Measurements from ENCODE around the gene RBBP6. TPM values are rescaled to one million over a fixed set of nuclear protein-coding genes. Genes with fewer than 3 reads are reported as not detected.
"Not testable (repeated sequence)": the region's sequence is repeated elsewhere in the genome, so short reads cannot be mapped to it uniquely, and the experiment has no call there.

The RBBP6 gene
- total RNA-seq, 1 experiment from 2014 or later, result 54.8 TPM

DNA sequence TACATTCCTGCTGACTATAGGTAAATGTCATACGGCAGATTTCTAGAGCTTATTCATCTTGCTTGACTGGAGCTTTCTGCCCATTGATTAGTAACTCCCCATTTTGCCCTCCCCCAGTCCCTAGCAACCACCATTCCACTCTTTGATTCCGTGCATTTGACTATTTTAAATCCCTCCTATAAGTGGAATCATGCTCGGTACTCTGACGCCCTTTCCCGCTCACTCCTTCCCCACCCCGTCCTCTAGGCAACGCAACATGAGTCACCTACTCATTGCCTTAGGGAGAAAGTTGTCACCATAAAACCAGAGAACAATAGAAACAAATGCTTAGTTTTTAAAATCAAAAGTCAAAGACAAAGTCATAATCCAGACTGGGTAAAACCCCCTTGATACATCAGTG is 45.5 kb upstream of the RBBP6 start:
- no peak overlapping the region for H2AFZ ChIP-seq (ENCODE audit: low read length)
- TF ChIP-seq, protein P1, sequence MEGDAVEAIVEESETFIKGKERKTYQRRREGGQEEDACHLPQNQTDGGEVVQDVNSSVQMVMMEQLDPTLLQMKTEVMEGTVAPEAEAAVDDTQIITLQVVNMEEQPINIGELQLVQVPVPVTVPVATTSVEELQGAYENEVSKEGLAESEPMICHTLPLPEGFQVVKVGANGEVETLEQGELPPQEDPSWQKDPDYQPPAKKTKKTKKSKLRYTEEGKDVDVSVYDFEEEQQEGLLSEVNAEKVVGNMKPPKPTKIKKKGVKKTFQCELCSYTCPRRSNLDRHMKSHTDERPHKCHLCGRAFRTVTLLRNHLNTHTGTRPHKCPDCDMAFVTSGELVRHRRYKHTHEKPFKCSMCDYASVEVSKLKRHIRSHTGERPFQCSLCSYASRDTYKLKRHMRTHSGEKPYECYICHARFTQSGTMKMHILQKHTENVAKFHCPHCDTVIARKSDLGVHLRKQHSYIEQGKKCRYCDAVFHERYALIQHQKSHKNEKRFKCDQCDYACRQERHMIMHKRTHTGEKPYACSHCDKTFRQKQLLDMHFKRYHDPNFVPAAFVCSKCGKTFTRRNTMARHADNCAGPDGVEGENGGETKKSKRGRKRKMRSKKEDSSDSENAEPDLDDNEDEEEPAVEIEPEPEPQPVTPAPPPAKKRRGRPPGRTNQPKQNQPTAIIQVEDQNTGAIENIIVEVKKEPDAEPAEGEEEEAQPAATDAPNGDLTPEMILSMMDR (conservative IDR thresholded peaks at IDR 0.05), result no peak
- H3K36me3 Mint-ChIP-seq (ENCODE audit: insufficient read depth in 1 of 3, low read depth in 3 of 3), result no peaks in the 10 kb centered on the region; a peak in 1 of 7 replicates
- H3K27me3 Mint-ChIP-seq (ENCODE audit: low read depth), result peaks cover 55% of the 10 kb centered on the region
- no peak overlapping the region for H2BK20ac ChIP-seq (ENCODE audit: low read depth, low read length, poor library complexity, severe bottlenecking)
- peaks cover 7% of the 10 kb centered on the region in 2 experiments for H3K4me1 Mint-ChIP-seq
- no peak overlapping the region for H4K8ac ChIP-seq (replicated peaks; ENCODE audit: insufficient read length, low read depth, low read length)
- no peak overlapping the region for H3K18ac ChIP-seq (ENCODE audit: insufficient read length, low read depth, low read length)
- H2BK15ac ChIP-seq (ENCODE audit: low read depth, low read length), result no peak overlapping the region
- no peak overlapping the region for H3K4ac ChIP-seq (ENCODE audit: low read depth, low read length)
- no CpG with 5 or more reads among the region's 7 CpGs for WGBS (ENCODE audit: extremely low coverage, insufficient read length, low lambda C conversion rate)
- H3K27ac ChIP-seq (ENCODE audit: insufficient read length, low read depth, low read length), result no peak overlapping the region
- H3K9ac ChIP-seq (ENCODE audit: extremely low read depth, insufficient read length, low read length), result no peak overlapping the region
- no peaks in the 10 kb centered on the region for H3K23me2 ChIP-seq (ENCODE audit: insufficient read length, low read depth, low read length, poor library complexity, severe bottlenecking)
- H3K14ac ChIP-seq (ENCODE audit: insufficient read depth, low read length), result no peak overlapping the region
- no peak overlapping the region for H3T11ph ChIP-seq (ENCODE audit: low read length)
- peaks cover 2 to 3% of the 10 kb centered on the region in 2 experiments; a peak in 4 of 5 replicates for H3K9me3 Mint-ChIP-seq
- no peak overlapping the region for H4K5ac ChIP-seq (ENCODE audit: insufficient read length, low read depth, low read length)
- H3K79me1 ChIP-seq (ENCODE audit: insufficient read depth, low read depth, low read length, poor library complexity, severe bottlenecking), result no peaks in the 10 kb centered on the region
- no peak overlapping the region for H3K4me3 Mint-ChIP-seq
- no peaks in the 10 kb centered on the region for H4K20me1 ChIP-seq (ENCODE audit: control insufficient read depth, insufficient read depth, insufficient read length)
- H3K4me2 ChIP-seq (ENCODE audit: insufficient read depth, insufficient read length, low read length), result no peak overlapping the region
- DNase-seq, result no peak
- no peak overlapping the region for H4K91ac ChIP-seq (ENCODE audit: insufficient read length, low read depth, low read length)
- no peak overlapping the region for H3K56ac ChIP-seq (ENCODE audit: insufficient read length, low read depth, low read length)
- H3K27ac Mint-ChIP-seq, result no peak overlapping the region
- H2BK120ac ChIP-seq (ENCODE audit: low read depth, low read length, poor library complexity, severe bottlenecking), result no peak overlapping the region
- no peak overlapping the region for H2AK5ac ChIP-seq (ENCODE audit: insufficient read length, low read length)
- no peak overlapping the region for H2BK12ac ChIP-seq (ENCODE audit: insufficient read length, low read depth, low read length)
- no peaks in the 10 kb centered on the region for H3K79me2 ChIP-seq (ENCODE audit: insufficient read depth, low read length)
- no peak overlapping the region for H3K23ac ChIP-seq (ENCODE audit: insufficient read length, low read depth, low read length)
- no peak overlapping the region for H2BK5ac ChIP-seq (ENCODE audit: insufficient read length, low read length)
- H3K4me1 ChIP-seq (ENCODE audit: insufficient read depth, low read length), result peaks cover 2% of the 10 kb centered on the region; the same call in 1 of the 2 replicates
- H3K9me3 ChIP-seq (ENCODE audit: control insufficient read depth, low read depth, low read length), result no peaks in the 10 kb centered on the region
- H3K27me3 ChIP-seq (ENCODE audit: insufficient read depth, low read length), result no peaks in the 10 kb centered on the region; the same call in 1 of the 2 replicates

DNA sequence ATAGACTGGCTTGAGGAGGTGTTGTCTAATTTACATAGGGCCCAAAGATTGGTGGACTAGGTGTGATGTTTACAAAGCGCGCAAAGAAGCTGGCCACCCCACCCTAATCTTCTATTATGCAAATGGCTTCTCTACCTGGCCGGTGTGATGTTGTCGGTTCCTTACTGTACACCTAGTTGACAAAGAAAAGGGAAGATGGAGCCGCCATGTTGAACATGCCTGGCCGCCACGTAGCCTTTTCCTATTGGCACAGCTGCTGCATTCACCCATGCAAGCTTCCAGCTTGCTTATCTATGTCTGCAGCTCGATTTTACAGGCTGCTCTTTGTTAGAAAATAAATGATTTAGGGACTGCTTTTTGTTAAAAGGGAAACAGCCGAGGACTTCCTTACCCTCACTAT is 44.2 kb upstream of the RBBP6 start:
- not testable (repeated sequence) for H3K56ac ChIP-seq (ENCODE audit: insufficient read length, low read depth, low read length); H3K18ac ChIP-seq (ENCODE audit: insufficient read length, low read depth, low read length); H4K91ac ChIP-seq (ENCODE audit: insufficient read length, low read depth, low read length); H3K79me2 ChIP-seq (ENCODE audit: insufficient read depth, low read length); H3K23ac ChIP-seq (ENCODE audit: insufficient read length, low read depth, low read length); H3K79me1 ChIP-seq (ENCODE audit: insufficient read depth, low read depth, low read length, poor library complexity, severe bottlenecking); H3K27ac ChIP-seq (ENCODE audit: insufficient read length, low read depth, low read length); H3K14ac ChIP-seq (ENCODE audit: insufficient read depth, low read length); H3K4me3 Mint-ChIP-seq; H2AFZ ChIP-seq (ENCODE audit: low read length); H3K27me3 ChIP-seq (ENCODE audit: insufficient read depth, low read length); H3K4me1 ChIP-seq (ENCODE audit: insufficient read depth, low read length); H3K4me2 ChIP-seq (ENCODE audit: insufficient read depth, insufficient read length, low read length); H2BK12ac ChIP-seq (ENCODE audit: insufficient read length, low read depth, low read length); H3K4ac ChIP-seq (ENCODE audit: low read depth, low read length); H2AK5ac ChIP-seq (ENCODE audit: insufficient read length, low read length); H3K36me3 Mint-ChIP-seq (ENCODE audit: insufficient read depth in 1 of 3, low read depth in 3 of 3); H2BK5ac ChIP-seq (ENCODE audit: insufficient read length, low read length); H4K20me1 ChIP-seq (ENCODE audit: control insufficient read depth, insufficient read depth, insufficient read length); H3K9me3 Mint-ChIP-seq; DNase-seq; H3K9ac ChIP-seq (ENCODE audit: extremely low read depth, insufficient read length, low read length); H3T11ph ChIP-seq (ENCODE audit: low read length); H2BK120ac ChIP-seq (ENCODE audit: low read depth, low read length, poor library complexity, severe bottlenecking); H3K9me3 ChIP-seq (ENCODE audit: control insufficient read depth, low read depth, low read length); H3K23me2 ChIP-seq (ENCODE audit: insufficient read length, low read depth, low read length, poor library complexity, severe bottlenecking); H2BK15ac ChIP-seq (ENCODE audit: low read depth, low read length); H3K27ac Mint-ChIP-seq; H2BK20ac ChIP-seq (ENCODE audit: low read depth, low read length, poor library complexity, severe bottlenecking); H4K5ac ChIP-seq (ENCODE audit: insufficient read length, low read depth, low read length); H4K8ac ChIP-seq (replicated peaks; ENCODE audit: insufficient read length, low read depth, low read length)
- Mint-ChIP-seq H3K4me1 (peaks cover 7 to 12% of the 10 kb centered on the region in 2 experiments), H3K27me3 (ENCODE audit: low read depth) (peaks cover 43% of the 10 kb centered on the region)
- WGBS (ENCODE audit: extremely low coverage, insufficient read length, low lambda C conversion rate), result no CpG with 5 or more reads among the region's 9 CpGs

Measured in H9 (cell line).